ENCODE data around the gene SPDEF. TPM values are rescaled to one million over a fixed set of nuclear protein-coding genes. Genes with fewer than 3 reads are reported as not detected.

Gene SPDEF
- total and polyA plus RNA-seq, 12 donors, result 0.06 to 0.14 (median 0.14) TPM; not detected in 8

DNA sequence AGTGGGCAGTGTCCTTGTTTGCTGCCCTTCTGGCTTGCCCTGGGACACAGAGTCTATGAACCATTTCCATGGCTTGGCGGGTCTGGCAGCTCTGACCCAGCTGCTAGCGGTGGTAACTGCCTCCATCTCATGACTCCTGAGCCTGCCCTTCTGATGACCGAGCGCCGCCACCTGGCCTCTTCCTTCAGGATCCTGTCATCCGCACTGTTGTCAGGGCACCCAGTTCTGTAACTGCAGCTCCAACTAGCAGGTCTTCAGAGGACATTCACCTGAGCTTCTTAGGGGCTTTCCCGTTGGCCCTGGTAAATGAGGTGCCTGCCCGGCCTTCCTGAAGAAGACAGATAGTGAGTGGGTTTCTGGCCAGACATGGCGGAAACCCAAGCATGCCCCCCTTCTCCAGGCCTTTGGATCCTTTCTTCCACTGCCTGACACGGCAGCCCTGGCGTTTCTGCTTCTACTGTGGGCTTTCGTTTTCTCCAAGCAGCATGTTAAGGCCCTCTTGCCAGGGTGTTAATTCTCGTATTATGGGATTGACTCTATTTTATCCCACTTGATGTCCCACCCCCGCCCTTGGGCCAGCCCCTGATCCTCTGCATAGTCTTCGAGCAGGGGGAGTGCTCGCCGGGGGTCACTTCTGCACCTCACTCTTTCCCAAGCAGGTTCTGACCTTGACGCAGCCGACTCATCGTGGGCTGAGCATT lies 65.6 kb downstream of the SPDEF start:
- Histone ChIP-seq H3K27ac (no peak overlapping the region), H3K36me3 (replicated peaks in 1 of 2) (no peaks in the 10 kb centered on the region), H3K4me3 (no peak overlapping the region), H3K4me1 (replicated peaks in 1 of 2) (peaks cover 5 to 7% of the 10 kb centered on the region in 2 donors), H3K9me3 (replicated peaks in 1 of 3) (no peaks in the 10 kb centered on the region), H3K27me3 (no peaks in the 10 kb centered on the region)
- WGBS, 4 donors, result 73 to 80% (median 75%) methylated on average over 16 to 20 of the region's 20 CpGs
- no peak for TF ChIP-seq POLR2A (IDR thresholded peaks at IDR 0.05)
- TF ChIP-seq, protein P1, sequence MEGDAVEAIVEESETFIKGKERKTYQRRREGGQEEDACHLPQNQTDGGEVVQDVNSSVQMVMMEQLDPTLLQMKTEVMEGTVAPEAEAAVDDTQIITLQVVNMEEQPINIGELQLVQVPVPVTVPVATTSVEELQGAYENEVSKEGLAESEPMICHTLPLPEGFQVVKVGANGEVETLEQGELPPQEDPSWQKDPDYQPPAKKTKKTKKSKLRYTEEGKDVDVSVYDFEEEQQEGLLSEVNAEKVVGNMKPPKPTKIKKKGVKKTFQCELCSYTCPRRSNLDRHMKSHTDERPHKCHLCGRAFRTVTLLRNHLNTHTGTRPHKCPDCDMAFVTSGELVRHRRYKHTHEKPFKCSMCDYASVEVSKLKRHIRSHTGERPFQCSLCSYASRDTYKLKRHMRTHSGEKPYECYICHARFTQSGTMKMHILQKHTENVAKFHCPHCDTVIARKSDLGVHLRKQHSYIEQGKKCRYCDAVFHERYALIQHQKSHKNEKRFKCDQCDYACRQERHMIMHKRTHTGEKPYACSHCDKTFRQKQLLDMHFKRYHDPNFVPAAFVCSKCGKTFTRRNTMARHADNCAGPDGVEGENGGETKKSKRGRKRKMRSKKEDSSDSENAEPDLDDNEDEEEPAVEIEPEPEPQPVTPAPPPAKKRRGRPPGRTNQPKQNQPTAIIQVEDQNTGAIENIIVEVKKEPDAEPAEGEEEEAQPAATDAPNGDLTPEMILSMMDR (IDR thresholded peaks at IDR 0.05), result no peak
- DNase-seq, result no peak
- intact Hi-C loops (cut with DNase I), result no loop called here

DNA sequence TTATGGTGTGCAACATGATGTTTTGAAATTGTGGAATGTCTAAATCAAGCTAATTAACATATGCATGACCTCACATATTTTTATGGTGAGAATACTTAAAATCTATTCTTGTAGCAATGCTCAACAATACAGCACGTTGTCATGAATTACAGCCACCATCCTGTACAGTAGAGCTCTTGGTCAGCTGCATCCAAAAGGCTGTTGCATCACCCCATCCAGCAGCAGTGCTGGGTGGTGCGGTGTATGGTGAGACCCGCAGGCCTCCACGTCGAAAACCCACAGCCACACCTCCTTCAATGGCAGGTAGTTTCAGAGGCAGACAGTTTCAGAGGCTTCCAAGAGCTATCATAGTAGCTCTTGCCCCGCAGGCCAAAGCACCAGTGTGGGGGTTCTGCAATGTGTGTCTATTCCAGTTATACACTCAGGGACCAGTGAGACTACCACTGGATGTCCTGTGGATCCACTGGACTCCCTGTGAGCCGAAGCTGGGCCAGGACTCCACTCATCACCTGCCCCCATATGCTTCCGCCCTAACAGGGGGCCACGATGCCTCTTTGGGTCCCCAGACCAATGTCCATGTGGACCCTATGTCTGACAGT lies 66.8 kb downstream of the SPDEF start:
- Histone ChIP-seq H3K9me3 (replicated peaks in 1 of 3) (no peaks in the 10 kb centered on the region), H3K27ac (no peak overlapping the region), H3K4me3 (no peak overlapping the region), H3K36me3 (replicated peaks in 1 of 2) (no peaks in the 10 kb centered on the region), H3K27me3 (no peaks in the 10 kb centered on the region), H3K4me1 (replicated peaks in 1 of 2) (peaks cover 5 to 7% of the 10 kb centered on the region in 2 donors)
- 73 to 90% (median 83%) methylated on average over 6 to 9 of the region's 9 CpGs for WGBS, 4 donors
- TF ChIP-seq, protein P1 (IDR thresholded peaks at IDR 0.05), result no peak
- TF ChIP-seq POLR2A (IDR thresholded peaks at IDR 0.05), result no peak
- no peak for DNase-seq
- intact Hi-C loops (cut with DNase I), result no loop called here

Other genes starting within 250 kb of the SPDEF start
- 10 to 100 TPM; 34.3 to 56.3 (median 45.2) TPM for gene NUDT3, start 163.7 kb downstream of the SPDEF start, total RNA-seq
- 10 to 100 TPM; 18.2 to 24.2 (median 22.9) TPM for gene NUDT3, start 163.7 kb downstream of the SPDEF start, polyA plus RNA-seq
- 1,000 to 10,000 TPM; 1,048 to 3,093 (median 2,202) TPM for gene RPS10, start 130.3 kb downstream of the SPDEF start, total RNA-seq
- gene RPS10, start 130.3 kb downstream of the SPDEF start, polyA plus RNA-seq, result 1,000 to 10,000 TPM in 2 of 3 donors, 100 to 1,000 TPM in 1; 937 to 2,565 (median 2,238) TPM
- 1 to 10 TPM in 3 of 9 donors, under 1 TPM in 4, not detected in 2; 0.19 to 2.9 (median 0.68) TPM for gene PACSIN1, start 90.3 kb downstream of the SPDEF start, total RNA-seq
- 1 to 10 TPM in 1 of 3 donors, under 1 TPM in 2; 0.68 to 1.0 (median 0.77) TPM for gene PACSIN1, start 90.3 kb downstream of the SPDEF start, polyA plus RNA-seq
- gene ILRUN, start 140.4 kb upstream of the SPDEF start, total RNA-seq, result 10 to 100 TPM; 35.0 to 84.1 (median 70.9) TPM
- gene ILRUN, start 140.4 kb upstream of the SPDEF start, polyA plus RNA-seq, result 10 to 100 TPM; 18.2 to 62.8 (median 30.7) TPM
- 100 to 1,000 TPM in 1 of 9 donors, 10 to 100 TPM in 8; 38.9 to 117 (median 74.7) TPM for gene SNRPC, start 201.2 kb upstream of the SPDEF start, total RNA-seq
- gene SNRPC, start 201.2 kb upstream of the SPDEF start, polyA plus RNA-seq, result 100 to 1,000 TPM in 2 of 3 donors, 10 to 100 TPM in 1; 54.6 to 121 (median 110) TPM
- 10 to 100 TPM in 8 of 9 donors, 1 to 10 TPM in 1; 7.5 to 21.4 (median 14.7) TPM for gene BLTP3A, start 235.8 kb upstream of the SPDEF start, total RNA-seq
- gene BLTP3A, start 235.8 kb upstream of the SPDEF start, polyA plus RNA-seq, result 1 to 10 TPM; 2.2 to 9.7 (median 3.1) TPM